GM12891 (cell line): ENCODE results near the gene EXOC3L2.

Experiments used
- POLR2A ChIP-seq: IDR thresholded peaks from 2 replicates; pipeline ENCODE4 v1.6.1; 2011; ENCODE audit warnings: low read depth, low read length, control low read depth
- POLR2AphosphoS5 ChIP-seq: IDR thresholded peaks from 2 replicates; pipeline ENCODE4 v1.6.1; 2011; ENCODE audit warnings: low read depth, low read length, control low read depth
- SPI1 ChIP-seq: IDR thresholded peaks from 2 replicates; pipeline ENCODE4 v1.6.1; 2011; ENCODE audit warnings: low read depth, low read length, control low read depth

DNA sequence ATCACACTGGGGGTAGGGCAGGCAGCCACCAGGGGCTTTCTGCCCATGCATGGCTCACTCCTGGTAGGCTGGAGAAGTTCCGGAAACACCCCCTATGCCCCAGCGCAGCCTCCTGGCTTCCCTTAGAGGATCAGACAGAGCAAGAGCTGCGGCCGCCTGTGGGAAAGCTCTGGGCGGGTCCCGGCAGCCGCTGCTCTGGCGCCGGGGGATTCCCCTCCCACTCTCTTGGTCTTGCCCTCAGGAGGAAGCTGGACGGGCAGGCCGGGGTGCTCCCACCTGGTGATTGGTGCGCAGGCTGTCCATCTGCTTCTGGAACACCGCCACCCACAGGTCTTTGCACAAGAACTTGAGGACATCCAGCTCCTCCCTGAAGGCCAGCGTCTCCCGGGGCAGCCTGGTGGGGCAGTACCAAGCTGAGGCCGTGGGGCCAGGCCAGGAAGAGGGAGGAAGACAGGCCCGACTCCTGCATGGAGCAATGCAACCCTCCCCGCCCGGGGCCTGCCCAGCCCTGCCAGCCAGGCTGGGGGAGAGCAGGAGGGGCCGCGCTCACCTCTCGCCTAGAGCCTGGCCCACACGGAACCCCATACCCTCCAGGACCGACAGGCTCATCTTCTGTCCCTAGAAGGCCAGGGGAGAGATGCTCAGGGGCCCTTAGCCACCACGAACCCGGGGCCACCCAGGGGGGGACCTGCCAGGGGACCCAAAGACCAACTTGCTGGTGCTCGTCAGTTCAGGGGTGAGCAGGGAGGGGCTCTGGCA, 80.5 kb downstream of the EXOC3L2 start:
- TF ChIP-seq POLR2A, result no peak
- TF ChIP-seq POLR2AphosphoS5, result no peak
- no peak for TF ChIP-seq SPI1
